HG03354 (cell line): ENCODE measurements around the gene ZNF423.
"Not testable (repeated sequence)": the region's sequence is repeated elsewhere in the genome, so short reads cannot be mapped to it uniquely, and the experiment has no call there.

Source experiments
- ATAC-seq: cut with Tn5 transposase; IDR thresholded peaks from one replicate; pipeline ENCODE4 v1.9.1; 2021; ENCODE audit warnings: mild to moderate bottlenecking; ENCODE audit not compliant: unreplicated experiment, poor library complexity, severe bottlenecking

ZNF423 gene

DNA sequence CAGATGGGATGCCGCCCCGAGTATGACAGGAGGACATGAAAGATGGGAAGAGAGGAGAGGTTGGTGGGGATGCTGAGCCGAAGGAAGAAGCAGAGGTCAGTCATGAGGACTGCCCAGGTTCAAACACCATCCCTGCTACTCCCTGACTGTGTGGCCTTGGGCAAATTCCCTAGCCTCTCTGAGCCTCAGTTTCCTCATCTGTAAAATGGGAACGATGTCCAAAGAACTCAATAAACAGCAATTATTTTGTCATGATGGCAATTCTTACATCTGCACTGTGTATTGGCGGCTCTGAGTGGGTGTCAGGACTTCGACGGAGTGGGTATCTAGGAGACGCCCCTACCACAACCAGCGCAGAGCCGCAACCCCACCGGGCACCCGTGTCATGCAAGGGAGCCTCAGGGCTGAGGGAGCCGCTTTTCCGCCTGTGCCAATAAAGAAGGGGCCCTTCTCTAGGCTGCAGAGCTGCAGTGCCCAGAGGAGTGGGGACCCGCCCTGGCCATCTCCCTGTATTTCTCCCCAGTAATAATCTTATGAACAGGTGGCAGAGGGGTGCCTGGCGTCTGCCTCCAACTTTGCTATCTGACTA, 173.2 kb downstream of the ZNF423 start:
- ATAC-seq = no peak

- ATAC-seq = no peak
Measured at GRCh38 chr16:49681217-49681883, 174.6 kb downstream of the ZNF423 start.

- ATAC-seq = no peak
Measured at GRCh38 chr16:49679095-49679494, 176.8 kb downstream of the ZNF423 start.

GRCh38 chr16:49677661-49678060, 178.3 kb downstream of the ZNF423 start:
- ATAC-seq = not testable (repeated sequence)

- no peak for ATAC-seq
Measured at GRCh38 chr16:49675413-49675812, 180.5 kb downstream of the ZNF423 start.

GRCh38 chr16:49674990-49675389, 180.9 kb downstream of the ZNF423 start:
- no peak for ATAC-seq

DNA sequence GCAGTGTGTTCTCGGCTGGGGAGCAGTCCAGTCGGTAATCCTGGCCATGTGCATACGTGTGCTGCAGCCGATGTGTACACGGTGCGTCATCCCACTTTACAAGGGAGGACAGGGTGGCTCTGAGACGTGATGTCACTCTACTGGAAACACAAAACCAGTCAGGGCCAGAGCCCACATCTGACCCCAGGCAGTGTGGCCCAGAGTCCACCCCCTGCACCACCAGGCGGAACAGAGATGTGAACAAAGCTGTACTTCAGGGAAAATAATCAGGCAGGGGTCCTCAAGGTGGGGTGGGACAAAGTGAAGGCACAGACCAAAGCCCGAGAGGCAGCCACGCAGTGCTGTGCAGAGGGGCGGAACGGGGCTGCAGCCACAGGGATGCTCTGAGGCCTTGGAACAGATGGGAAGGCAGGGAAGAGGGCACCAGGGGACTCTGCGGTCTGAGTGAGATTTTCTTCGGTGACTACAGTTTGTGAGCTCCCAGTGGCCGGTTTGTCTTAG, 181.5 kb downstream of the ZNF423 start:
- no peak for ATAC-seq

- ATAC-seq = no peak
Measured at GRCh38 chr16:49673442-49673841, 182.5 kb downstream of the ZNF423 start.

DNA sequence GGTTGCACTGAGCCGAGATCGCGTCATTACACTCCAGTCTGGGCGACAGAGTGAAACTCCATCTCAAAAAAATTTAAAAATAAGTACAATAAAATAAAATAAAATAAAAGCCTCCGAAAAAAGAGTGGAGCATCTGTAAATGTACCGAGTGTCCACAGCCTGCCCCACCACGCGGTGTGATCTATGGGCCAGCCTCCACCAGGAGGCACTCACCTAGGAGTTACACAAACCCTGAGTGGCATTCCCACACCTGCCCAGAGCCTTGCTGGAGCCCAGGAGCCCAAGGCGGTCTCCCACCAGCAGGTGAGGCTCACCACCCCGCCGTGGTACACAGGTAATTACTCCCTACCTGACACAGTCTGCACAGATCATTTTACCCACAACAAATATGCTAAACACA, 183.2 kb downstream of the ZNF423 start:
- ATAC-seq = no peak

DNA sequence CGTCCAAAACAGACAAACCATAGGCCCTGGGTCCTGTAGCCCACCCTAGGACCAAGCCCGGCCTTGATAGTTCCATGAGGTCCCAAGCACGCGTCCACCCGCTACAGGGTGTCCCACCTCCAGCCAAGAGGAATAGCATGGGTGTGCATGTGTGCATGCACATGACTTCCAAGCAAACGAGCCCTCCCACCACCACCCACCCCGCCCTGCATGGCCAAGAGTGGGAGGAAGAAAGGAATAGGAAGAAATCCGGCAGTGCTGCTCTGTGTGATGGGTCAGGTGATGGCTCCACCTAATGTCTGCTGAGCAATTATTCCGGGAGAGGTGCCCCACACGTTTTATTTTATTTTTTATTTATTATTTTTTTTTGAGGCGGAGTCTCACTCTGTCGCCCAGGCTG, 184.6 kb downstream of the ZNF423 start:
- no peak for ATAC-seq

GRCh38 chr16:49670627-49671026, 185.3 kb downstream of the ZNF423 start:
- ATAC-seq = no peak

DNA sequence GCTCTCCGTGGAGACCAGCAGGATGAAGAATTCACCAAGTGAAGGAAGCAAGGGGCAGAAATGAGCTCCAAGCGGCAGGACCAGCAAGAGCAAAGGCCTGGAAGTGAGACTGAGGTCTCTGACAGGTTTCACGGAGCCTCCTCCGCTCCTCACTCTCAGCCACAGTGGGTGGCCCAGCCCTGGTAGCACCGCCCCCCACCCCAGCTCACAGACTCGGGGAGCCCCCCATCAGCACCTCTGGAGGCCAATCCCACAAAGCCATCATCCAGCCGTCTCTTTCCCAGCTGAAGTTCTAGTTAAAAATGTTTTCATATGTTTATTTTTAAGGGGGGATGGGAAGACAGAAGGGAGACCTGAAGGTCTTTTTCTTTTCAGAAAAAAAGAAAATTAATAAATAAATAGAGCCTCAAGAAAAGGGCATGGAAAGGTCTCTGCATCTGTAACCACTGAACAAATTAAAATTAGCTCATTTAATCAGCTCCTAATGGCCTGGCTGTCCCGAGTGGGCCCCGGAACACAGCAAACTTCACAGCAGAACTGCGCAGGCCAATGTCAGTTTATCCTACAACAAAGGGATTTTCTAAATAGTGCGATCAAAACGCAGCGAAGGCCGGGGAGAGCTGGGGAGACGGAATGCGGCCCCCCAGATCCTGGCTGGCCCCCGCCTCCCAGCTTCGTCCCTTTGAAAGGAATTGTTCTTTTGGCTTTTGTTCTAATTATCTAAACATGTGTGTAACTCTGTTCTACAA, 190.3 kb downstream of the ZNF423 start:
- no peak for ATAC-seq

DNA sequence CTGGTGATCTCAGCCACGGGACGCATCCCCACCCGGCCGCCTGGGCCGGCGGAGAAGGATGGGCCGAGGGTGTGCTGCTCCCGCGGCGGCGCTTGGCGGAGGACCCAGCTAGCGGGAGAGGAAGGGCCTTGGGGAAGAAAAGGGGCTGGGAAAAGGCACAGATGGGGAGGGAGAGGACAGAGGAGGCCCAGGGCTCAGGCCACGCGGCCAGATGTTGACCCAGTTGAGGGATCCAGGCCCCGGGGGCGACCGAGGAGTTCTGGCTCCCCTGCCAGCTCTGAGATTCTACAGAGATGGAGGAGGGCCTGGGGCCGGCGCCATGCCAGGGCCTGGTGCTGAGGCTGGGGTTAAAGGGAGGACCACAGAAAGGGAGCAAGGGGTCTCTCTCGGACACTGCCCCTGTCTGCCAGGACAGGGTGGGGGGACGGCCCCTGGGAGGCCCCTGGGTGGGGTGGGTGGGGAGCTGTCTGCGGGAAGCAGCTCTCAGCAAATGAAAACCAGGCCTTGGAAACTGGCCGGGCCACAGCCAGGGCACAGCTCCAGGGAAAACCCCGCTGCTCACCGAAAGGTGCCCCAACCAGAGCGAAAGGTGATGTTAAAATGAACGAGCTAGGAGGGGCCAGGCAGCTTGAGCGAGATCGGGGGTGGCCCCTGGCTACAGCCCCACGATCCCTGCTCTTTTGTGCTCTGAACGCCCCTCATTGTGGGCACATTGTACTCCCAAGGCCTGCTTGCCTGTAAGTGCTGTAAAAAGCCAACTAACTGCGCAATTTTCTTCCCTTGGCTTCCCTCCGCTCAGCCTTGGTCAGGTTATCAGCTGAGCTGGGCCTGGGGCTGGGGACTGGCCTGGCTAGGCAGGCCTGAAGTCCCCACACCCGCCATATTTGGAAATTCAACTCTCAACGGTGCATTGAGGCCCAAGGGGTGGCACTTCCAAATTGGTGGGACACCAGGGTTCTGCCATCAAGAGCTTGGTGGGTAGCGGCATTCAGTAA, 191.4 kb downstream of the ZNF423 start:
- ATAC-seq = no peak

- no peak for ATAC-seq
Measured at GRCh38 chr16:49663081-49664065, 192.5 kb downstream of the ZNF423 start.

DNA sequence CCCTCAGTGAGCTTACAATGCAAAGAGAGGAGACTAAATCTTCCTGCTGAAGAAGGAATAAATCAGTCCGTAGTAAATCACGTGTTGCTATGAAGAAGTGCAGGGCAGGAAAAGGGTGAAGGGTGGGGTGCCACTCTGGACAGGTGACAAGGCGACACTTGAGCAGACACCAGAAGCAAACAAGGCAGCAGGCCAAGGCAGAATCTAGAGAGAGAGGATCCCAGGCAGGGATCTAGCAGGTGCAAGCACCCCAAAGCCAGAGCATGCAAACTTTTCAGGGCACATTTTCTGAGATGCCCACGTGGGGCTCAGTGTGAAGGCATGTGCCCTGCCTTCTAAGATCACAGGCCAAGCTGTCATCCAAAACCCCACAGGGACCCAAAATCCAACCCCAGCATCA, 193.3 kb downstream of the ZNF423 start:
- no peak for ATAC-seq

DNA sequence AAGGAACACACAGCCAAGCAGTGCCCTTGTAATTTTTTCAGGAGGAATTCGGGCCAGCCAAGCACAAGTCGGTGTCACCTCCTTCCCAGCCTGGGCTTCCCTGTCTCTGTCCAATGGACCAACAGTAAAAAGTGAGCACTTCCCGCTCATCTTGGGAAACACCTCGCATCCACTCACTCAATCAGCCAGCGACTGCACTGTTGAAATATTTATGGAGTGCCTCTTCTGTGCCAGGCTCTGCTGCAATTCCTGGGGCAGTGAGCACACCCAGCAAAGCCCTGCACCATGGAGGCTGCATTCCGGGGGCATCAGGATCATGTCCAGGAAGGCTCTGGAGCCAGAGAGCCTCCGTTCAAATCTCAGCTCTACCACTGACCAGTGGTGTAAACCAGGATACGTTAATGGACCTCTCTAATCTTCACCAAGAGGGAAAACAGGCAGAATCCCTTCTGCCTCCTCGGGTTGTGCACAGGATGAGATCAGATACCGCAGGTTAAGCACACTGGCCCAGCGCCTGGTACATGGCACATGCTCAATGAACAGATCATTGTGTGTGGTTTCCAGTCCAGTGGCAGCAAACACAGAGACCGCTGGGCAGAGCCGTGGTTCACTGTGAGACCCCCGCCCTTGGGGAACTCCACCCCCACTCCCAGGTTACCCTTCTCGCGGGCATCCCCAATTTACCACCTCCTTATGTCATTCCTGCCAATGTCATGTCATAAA, 194.3 kb downstream of the ZNF423 start:
- ATAC-seq = no peak

GRCh38 chr16:49660626-49661025, 195.3 kb downstream of the ZNF423 start:
- no peak for ATAC-seq

GRCh38 chr16:49659356-49659755, 196.6 kb downstream of the ZNF423 start:
- no peak for ATAC-seq
